GM19099 (cell line): ENCODE data around the gene CCDC69.

Source experiments
- POLR2A ChIP-seq: IDR thresholded peaks from 3 replicates; pipeline ENCODE4 v1.6.1; 2011; ENCODE audit warnings: low read depth; ENCODE audit not compliant: insufficient read length; ENCODE audit errors: extremely low read depth

Gene CCDC69

DNA sequence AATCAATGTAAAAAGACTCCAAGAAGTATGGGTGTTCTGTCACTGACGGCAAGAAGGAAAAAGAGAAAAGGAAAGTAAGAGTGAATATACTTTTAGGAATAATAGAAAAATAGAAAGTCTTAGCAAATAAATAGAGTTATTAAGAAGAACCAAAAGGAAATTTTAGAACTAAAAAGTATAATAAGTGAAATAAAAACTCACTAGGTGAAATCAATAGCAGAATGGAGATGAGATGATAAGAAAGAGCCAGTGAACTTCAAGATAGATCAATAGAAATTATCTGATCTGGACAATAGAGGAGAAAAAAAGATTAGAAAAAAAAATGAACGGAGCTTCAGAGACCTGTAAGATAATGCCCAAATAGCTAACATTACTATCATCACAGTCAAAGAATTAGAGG is 34.7 kb downstream of the CCDC69 start:
- TF ChIP-seq POLR2A: no peak

GRCh38 chr5:151186538-151186937 is 37.4 kb downstream of the CCDC69 start:
- TF ChIP-seq POLR2A: no peak

GRCh38 chr5:151186052-151186451 is 37.8 kb downstream of the CCDC69 start:
- TF ChIP-seq POLR2A: no peak

GRCh38 chr5:151184316-151185042 is 39.4 kb downstream of the CCDC69 start:
- TF ChIP-seq POLR2A: no peak

DNA sequence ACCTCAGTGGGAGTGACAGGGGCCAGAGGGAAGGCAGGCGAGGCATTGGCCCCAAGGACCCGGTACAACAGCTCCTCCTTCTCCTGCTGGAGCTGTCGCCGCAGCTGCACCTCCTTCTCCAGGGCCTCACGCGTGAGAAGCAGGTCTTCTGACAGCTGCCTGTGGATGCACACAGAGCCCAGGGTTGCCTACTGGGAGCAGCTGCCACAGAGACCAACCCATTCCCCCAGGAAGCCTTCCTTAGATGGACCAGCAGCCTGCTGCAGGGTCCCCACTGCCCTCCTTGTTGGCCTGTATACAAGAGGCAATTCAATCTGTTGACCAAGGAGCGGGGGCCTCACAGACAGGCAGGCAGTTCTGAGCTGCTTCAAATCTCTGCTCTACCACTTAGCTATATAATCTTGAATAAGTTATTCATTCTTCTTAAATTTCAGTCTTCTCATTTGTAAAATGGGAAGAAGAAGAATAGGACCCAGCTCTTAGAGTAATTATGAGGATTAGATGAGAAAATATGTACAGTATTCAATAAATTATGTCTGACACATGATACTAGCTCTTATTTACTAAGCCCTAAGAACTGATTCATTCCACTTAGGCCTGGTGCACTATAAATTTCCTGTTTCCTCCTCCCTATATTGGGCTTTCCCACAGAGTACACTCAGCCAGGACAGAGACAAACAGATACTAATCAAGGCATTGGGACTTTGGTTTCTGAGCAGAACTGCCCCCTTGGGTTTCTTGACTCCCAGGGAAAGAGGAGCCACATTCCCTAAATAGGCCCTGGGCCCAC is 40.2 kb downstream of the CCDC69 start:
- no peak for TF ChIP-seq POLR2A

GRCh38 chr5:151182976-151183375 is 40.9 kb downstream of the CCDC69 start:
- TF ChIP-seq POLR2A: no peak

DNA sequence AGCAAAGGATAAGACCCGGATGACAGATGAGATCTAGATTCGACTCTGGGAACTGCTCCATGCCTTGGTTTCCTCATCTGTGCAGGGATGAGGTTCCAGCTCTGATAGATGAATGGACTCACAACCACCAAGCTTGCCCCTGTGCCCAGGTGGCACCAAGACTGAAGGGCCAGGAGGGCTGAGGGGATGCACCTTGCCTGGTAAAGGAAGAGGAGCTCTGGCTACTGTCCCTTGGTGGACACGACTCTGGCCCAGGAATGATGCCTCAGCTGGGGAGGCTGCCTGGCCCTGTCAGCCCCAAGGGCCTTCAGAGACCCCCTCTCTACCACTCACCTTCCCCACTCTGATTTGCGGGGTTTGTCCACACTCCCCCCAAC is 41.4 kb downstream of the CCDC69 start:
- TF ChIP-seq POLR2A: no peak

- no peak for TF ChIP-seq POLR2A
These were observed 41.9 kb downstream of the CCDC69 start for GRCh38 chr5:151181818-151182523.

- no peak for TF ChIP-seq POLR2A
These were observed 43.6 kb downstream of the CCDC69 start for GRCh38 chr5:151180291-151180690.

- TF ChIP-seq POLR2A: no peak
These were observed 44.4 kb downstream of the CCDC69 start for GRCh38 chr5:151179489-151179840.

GRCh38 chr5:151178777-151179488 is 45.0 kb downstream of the CCDC69 start:
- no peak for TF ChIP-seq POLR2A

GRCh38 chr5:151178372-151178771 is 45.5 kb downstream of the CCDC69 start:
- TF ChIP-seq POLR2A: no peak

GRCh38 chr5:151174612-151175101 is 49.2 kb downstream of the CCDC69 start:
- TF ChIP-seq POLR2A: no peak

DNA sequence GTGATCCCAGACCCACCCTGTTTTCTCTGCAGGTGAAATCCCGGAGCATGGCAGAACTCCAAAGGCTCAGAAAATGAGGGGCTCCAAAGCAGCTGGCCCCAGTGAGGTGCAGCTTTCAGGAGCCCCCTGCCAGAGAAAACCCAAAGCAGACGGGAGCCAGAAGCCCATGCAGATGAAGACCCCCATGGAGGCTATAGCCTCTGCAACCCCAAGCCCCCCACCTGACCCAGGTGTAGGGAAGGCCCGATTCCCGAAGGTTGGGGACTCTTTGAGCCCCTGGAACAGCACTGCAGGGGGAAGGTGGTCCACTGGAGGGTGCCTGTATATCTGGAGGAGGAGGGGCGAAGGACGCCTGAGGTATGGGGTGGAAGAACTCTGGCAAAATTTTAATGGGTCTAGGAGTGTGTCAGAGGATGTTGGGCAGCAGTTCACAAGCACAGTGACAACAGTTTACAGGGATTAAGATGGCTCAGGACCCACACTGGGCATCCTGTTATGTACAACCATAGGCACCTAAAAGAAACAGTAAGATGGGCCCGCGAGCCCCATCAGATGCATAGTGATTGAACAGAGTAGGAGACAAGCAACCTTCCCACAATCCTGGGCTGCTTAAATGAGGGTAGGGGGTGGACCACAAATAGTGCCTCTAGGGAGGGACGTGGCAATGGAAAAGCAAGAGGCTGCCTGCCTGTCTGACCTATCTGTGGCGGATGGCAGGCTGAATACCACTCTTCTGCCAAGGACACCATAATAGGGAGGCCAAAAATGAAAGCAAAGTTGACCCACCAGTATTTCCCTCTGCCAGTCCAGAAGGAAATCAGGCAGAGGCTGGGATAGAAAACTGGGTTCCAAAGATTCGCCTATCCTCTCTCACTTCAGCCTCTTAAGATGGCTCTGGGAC is 49.9 kb downstream of the CCDC69 start:
- TF ChIP-seq POLR2A: no peak
